Esophagus muscularis mucosa (tissue), 4 donors: ENCODE data around the gene NAV1. TPM values are rescaled to one million over a fixed set of nuclear protein-coding genes. Genes with fewer than 3 reads are reported as not detected.
A peak's percentile ranks its signal among the peaks of the same experiment; 100 is the strongest.

Source experiments
- DNase-seq: peaks from one replicate; pipeline ENCODE4 v3.0.0-alpha.2; 2017; ENCODE audit errors: extremely low spot score
- H3K27ac ChIP-seq, 4 donors: fragments of 200-600 bp; sonication (generic); replicated peaks in 1 of 4; 1 replicate in 3 of 4; 2 replicates in 1 of 4; pipeline ENCODE4 v1.5.1; 2016 to 2019; ENCODE audit warnings: mild to moderate bottlenecking in 1 of 4
- H3K27me3 ChIP-seq, 4 donors: fragments of 200-600 bp; sonication (generic); one replicate each; pipeline versions ENCODE4 v1.5.1 to v1.6.0; 2016 to 2019
- H3K36me3 ChIP-seq, 4 donors: fragments of 200-600 bp; sonication (generic); one replicate each; pipeline ENCODE4 v1.5.1; 2016 to 2019
- H3K4me1 ChIP-seq, 4 donors: fragments of 200-600 bp; sonication (generic); one replicate each; pipeline ENCODE4 v1.5.1; 2016 to 2019
- H3K4me3 ChIP-seq, 4 donors: fragments of 200-600 bp; sonication (generic); 1 replicate in 2 of 4; 2 replicates in 2 of 4; pipeline ENCODE4 v1.5.1; 2016 to 2019; ENCODE audit warnings: mild to moderate bottlenecking in 4 of 4, moderate library complexity in 1 of 4
- H3K9me3 ChIP-seq, 4 donors: fragments of 200-600 bp; sonication (generic); 1 replicate in 3 of 4; 2 replicates in 1 of 4; pipeline ENCODE4 v1.5.1; 2016 to 2019
- EP300 ChIP-seq: sonication (generic); formaldehyde crosslinking; IDR thresholded peaks from one replicate; pipeline ENCODE4 v1.6.1; 2017; ENCODE audit warnings: antibody characterized with exemption
- POLR2A ChIP-seq: fragments of 450-650 bp; IDR thresholded peaks from one replicate; pipeline ENCODE4 v1.6.1; 2017; ENCODE audit warnings: antibody characterized with exemption, moderate library complexity, mild to moderate bottlenecking, low read depth
- POLR2AphosphoS5 ChIP-seq, 2 donors: sonication (generic); formaldehyde crosslinking; IDR thresholded peaks; one replicate each; pipeline ENCODE4 v1.6.1; 2017; ENCODE audit warnings: antibody characterized with exemption in 2 of 2
- WGBS: methylation state at CpG from one replicate; pipeline ENCODE4 v1.1.5; 2018; 5-methylcytosine and 5-hydroxymethylcytosine counted together
- intact Hi-C: fragments of 100-400 bp; cut with DNase I; formaldehyde crosslinking; loops from one replicate; pipeline ENCODE4 v1.15.1; 2023
- total RNA-seq, 4 donors: library from RNA; depleted of rRNA; stranded (reverse); fragments of >200 nt; gene quantifications; one replicate each; pipeline versions ENCODE4 v1.1.0 to v1.2.1, GENCODE V29; 2016
- TF ChIP-seq, protein P1 (sequence below), 3 experiments: fragments of 200-600 bp in 2 of 3; fragments of 450-650 bp in 1 of 3; sonication (generic) in 2 of 3; IDR thresholded peaks; one replicate each; pipeline ENCODE4 v1.5.1; 2017 to 2019; ENCODE audit warnings: antibody characterized with exemption in 3 of 3, mild to moderate bottlenecking in 2 of 3, moderate library complexity in 1 of 3

Gene NAV1
- total RNA-seq, 4 donors from 2014 or later, result 12.9 to 35.5 (median 21.9) TPM

DNA sequence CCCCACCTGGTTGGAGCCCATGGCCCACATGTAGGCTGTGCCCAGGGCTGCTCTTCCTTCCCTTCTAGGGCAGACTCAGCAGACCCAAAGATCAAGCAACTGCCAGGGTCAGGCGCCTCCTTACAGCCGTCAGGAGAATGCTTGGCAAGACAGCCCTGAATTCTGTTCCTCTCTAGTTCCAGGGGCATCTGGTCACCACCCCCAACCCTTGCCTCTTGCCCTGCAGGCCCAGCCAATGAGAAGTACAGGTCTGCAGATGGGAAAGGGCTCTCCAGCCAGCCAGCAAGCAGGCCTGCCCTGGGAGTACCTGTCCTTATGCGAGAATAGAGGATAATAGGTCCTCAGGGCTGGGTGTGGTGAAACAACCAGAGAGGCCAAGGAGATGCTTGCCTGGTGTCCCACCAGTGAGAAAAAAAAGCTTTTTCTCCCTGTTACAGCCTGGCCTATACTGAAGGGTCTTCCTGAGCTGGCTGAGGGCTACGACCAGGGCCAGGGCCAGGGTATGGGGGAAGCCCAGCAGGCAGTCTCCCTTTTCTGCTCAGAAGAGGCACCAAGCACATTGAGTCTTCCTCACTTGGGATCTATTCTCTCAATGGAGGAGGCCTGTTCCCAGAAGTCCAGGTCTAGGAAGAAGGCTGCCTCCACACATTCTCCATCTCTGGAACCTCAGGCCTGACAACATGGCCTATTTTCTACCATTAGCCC lies 31.4 kb downstream of the NAV1 start:
- no peaks in the 10 kb centered on the region for H3K27me3 ChIP-seq
- no peak for DNase-seq
- H3K27ac ChIP-seq, result peak overlapping the region in 1 of 4 donors; percentile 13
- WGBS, result 93% methylated on average over 4 of the region's 4 CpGs
- TF ChIP-seq EP300 (no peak), POLR2AphosphoS5 (IDR thresholded peaks at IDR 0.05) (no peak), POLR2A (no peak)
- TF ChIP-seq, protein P1, sequence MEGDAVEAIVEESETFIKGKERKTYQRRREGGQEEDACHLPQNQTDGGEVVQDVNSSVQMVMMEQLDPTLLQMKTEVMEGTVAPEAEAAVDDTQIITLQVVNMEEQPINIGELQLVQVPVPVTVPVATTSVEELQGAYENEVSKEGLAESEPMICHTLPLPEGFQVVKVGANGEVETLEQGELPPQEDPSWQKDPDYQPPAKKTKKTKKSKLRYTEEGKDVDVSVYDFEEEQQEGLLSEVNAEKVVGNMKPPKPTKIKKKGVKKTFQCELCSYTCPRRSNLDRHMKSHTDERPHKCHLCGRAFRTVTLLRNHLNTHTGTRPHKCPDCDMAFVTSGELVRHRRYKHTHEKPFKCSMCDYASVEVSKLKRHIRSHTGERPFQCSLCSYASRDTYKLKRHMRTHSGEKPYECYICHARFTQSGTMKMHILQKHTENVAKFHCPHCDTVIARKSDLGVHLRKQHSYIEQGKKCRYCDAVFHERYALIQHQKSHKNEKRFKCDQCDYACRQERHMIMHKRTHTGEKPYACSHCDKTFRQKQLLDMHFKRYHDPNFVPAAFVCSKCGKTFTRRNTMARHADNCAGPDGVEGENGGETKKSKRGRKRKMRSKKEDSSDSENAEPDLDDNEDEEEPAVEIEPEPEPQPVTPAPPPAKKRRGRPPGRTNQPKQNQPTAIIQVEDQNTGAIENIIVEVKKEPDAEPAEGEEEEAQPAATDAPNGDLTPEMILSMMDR (IDR thresholded peaks at IDR 0.05), result no peak
- H3K4me1 ChIP-seq, result peaks cover 35 to 60% (median 53%) of the 10 kb centered on the region in 4 donors
- intact Hi-C loops, result loop anchor here (5.0 kb wide), 1 partner anchor 117 kb away; no protein-coding TSS in a partner anchor
- no peaks in the 10 kb centered on the region for H3K36me3 ChIP-seq
- no peak overlapping the region for H3K4me3 ChIP-seq
- H3K9me3 ChIP-seq, result no peaks in the 10 kb centered on the region

DNA sequence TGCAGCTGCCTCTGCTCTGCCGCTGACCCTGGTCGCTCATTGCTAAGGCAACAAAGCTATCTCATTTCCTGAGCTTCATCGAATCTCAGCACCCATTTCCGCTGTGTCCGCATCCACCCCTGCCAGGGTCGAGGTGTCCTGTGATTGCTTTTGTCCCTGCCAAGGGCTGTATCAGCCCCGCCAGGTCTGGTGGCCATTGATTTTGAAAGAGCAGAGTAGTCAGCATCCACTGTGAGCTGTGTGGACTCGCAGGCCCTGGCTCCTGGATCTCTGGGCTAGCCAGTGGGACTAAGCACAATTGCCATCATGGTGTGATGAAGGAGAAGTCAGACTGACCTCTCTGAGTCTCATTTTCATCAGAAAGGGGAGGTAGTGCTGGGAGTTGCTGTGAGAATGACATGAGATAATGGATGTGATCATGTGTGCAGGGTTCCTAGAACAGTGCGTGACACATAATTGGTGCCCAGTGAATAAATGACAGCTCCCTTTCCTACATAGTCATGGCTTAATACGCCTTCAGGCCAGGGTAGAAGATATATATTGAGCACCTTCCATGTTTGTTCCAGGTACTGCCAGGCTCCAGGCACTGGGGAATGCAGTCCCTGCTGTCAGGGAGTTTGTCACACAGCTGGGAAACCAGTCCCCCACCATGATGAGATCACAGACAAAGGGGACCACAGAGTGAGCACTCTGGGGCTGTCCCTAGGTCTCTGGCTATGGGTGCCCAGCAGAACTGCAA lies 32.1 kb downstream of the NAV1 start:
- TF ChIP-seq, protein P1 (IDR thresholded peaks at IDR 0.05), result no peak
- TF ChIP-seq POLR2A (no peak), EP300 (no peak), POLR2AphosphoS5 (IDR thresholded peaks at IDR 0.05) (no peak)
- no peaks in the 10 kb centered on the region for H3K36me3 ChIP-seq
- 74% methylated on average over 6 of the region's 10 CpGs for WGBS
- peaks cover 28 to 54% (median 48%) of the 10 kb centered on the region in 4 donors for H3K4me1 ChIP-seq
- DNase-seq, result no peak
- intact Hi-C loops, result loop anchor here (5.0 kb wide), 1 partner anchor 116 kb away; no protein-coding TSS in a partner anchor
- H3K9me3 ChIP-seq, result no peaks in the 10 kb centered on the region
- no peak overlapping the region for H3K4me3 ChIP-seq
- H3K27ac ChIP-seq, result peak overlapping the region in 1 of 4 donors; percentile 13
- no peaks in the 10 kb centered on the region for H3K27me3 ChIP-seq

DNA sequence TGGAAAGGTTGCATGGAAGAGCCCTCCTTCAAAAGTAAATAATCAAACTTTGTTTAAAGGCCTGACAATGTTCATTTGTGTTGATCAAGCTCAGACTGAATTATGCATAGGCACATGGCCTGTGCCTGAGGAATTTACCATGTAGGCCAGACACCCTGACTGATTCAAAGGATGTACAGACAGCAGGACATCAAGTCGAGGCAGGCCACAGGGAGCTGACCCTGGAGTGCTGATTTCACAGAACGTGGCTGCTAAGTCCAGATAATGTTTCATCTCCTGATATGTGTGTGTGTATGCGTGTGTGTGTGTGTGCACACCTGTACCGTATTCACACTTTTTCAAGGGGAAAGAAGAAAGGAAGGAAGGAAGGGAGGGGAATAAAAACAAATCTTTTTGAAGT lies 34.1 kb downstream of the NAV1 start:
- no peak for TF ChIP-seq POLR2A
- TF ChIP-seq POLR2AphosphoS5 (IDR thresholded peaks at IDR 0.05), result no peak
- TF ChIP-seq, protein P1 (IDR thresholded peaks at IDR 0.05), result no peak
- no peak for TF ChIP-seq EP300
- no peaks in the 10 kb centered on the region for H3K9me3 ChIP-seq
- WGBS, result 54% methylated on average over 4 of the region's 4 CpGs
- no peak for DNase-seq
- H3K4me3 ChIP-seq, result no peak overlapping the region
- intact Hi-C loops, result loop anchor here (5.0 kb wide), 1 partner anchor 114 kb away; no protein-coding TSS in a partner anchor
- no peaks in the 10 kb centered on the region for H3K36me3 ChIP-seq
- H3K27ac ChIP-seq, result no peak overlapping the region
- H3K27me3 ChIP-seq, result no peaks in the 10 kb centered on the region
- peaks cover 18 to 38% (median 35%) of the 10 kb centered on the region in 4 donors for H3K4me1 ChIP-seq

DNA sequence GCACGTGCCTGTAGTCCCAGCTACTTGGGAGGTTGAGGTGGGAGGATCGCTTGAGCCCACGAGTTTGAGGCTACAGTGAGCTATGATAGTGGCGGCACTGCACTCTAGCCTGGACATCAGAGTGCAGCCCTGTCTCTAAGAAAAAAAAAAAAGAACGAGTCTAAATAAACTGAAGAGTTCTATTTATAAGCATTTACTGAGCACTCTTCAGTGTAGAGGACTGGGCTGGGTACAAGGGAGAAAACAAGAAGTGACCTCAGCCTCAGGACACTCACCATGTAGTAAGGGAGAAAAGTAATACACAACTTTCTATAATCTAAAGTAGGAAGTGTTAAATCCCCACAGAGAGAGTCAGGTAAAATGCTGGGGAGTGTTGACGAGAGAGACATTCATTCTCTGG lies 35.0 kb downstream of the NAV1 start:
- H3K27ac ChIP-seq, result no peak overlapping the region
- intact Hi-C loops, result loop anchor here (5.0 kb wide), 1 partner anchor 113 kb away; no protein-coding TSS in a partner anchor
- 82% methylated on average over 6 of the region's 6 CpGs for WGBS

More for the DNA sequence above, 35.0 kb downstream of the NAV1 start:
- no peak for DNase-seq
- H3K4me3 ChIP-seq, result no peak overlapping the region
- peaks cover 9 to 33% (median 26%) of the 10 kb centered on the region in 4 donors for H3K4me1 ChIP-seq
- TF ChIP-seq POLR2AphosphoS5 (IDR thresholded peaks at IDR 0.05) (no peak), POLR2A (no peak), EP300 (no peak)
- TF ChIP-seq, protein P1 (IDR thresholded peaks at IDR 0.05), result no peak
- H3K9me3 ChIP-seq, result no peaks in the 10 kb centered on the region
- no peaks in the 10 kb centered on the region for H3K27me3 ChIP-seq
- no peaks in the 10 kb centered on the region for H3K36me3 ChIP-seq
